Kidney (tissue), 14 donors: Measurements from ENCODE around the gene HERC5. TPM values are rescaled to one million over a fixed set of nuclear protein-coding genes. Genes with fewer than 3 reads are reported as not detected.

Experiments used
- DNase-seq, 5 donors: peaks; one replicate each; pipeline ENCODE4 v3.0.0-alpha.2; 2013 to 2020
- FAIRE-seq: peaks from 2 replicates; lab custom pipeline; 2012; peaks lifted over from hg19 to GRCh38; lab: Jason Lieb, UNC
- H3K27ac ChIP-seq, 2 donors: one replicate each; pipeline ENCODE4 v1.7.0; 2013; ENCODE audit warnings: low read depth in 2 of 2, low read length in 2 of 2, inconsistent platforms in 1 of 2
- H3K27me3 ChIP-seq: one replicate; pipeline ENCODE4 v1.7.1; 2013; ENCODE audit warnings: low read length, inconsistent platforms; ENCODE audit not compliant: control insufficient read depth, insufficient read depth
- H3K36me3 ChIP-seq, 3 donors: one replicate each; pipeline versions ENCODE4 v1.7.0 to v1.7.1; 2013; ENCODE audit warnings: low read length in 3 of 3, control low read depth in 1 of 3, inconsistent platforms in 1 of 3; ENCODE audit not compliant: insufficient read depth in 3 of 3, control insufficient read depth in 2 of 3
- H3K4me1 ChIP-seq, 3 donors: one replicate each; pipeline versions ENCODE4 v1.7.0 to v1.7.1; 2013; ENCODE audit warnings: low read length in 3 of 3, inconsistent platforms in 1 of 3, low read depth in 1 of 3; ENCODE audit not compliant: control insufficient read depth in 2 of 3, insufficient read depth in 2 of 3
- H3K4me3 ChIP-seq, 3 donors: one replicate each; pipeline versions ENCODE4 v1.7.0 to v1.8.1; 2013; ENCODE audit warnings: low read length in 3 of 3, control low read depth in 1 of 3, inconsistent platforms in 1 of 3
- H3K9ac ChIP-seq, 3 donors: one replicate each; pipeline versions ENCODE4 v1.7.0 to v1.7.1; 2013; ENCODE audit warnings: low read length in 3 of 3, control low read depth in 1 of 3, inconsistent platforms in 1 of 3
- H3K9me3 ChIP-seq, 3 donors: one replicate each; pipeline versions ENCODE4 v1.7.0 to v1.7.1; 2013; ENCODE audit warnings: low read length in 3 of 3, control low read depth in 1 of 3, inconsistent platforms in 1 of 3; ENCODE audit not compliant: control insufficient read depth in 2 of 3, insufficient read depth in 1 of 3
- intact Hi-C: fragments of 100-400 bp; cut with DNase I; formaldehyde crosslinking; loops from one replicate; pipeline ENCODE4 v1.11.1; 2022
- polyA plus RNA-seq: library from polyadenylated mRNA; stranded (reverse); fragments of 350-450 nt; fragmentation: Illumina TruSeq; extraction: RNeasy Lipid Tissue Mini Kit (QIAGEN cat#74804); gene quantifications from one replicate; pipeline ENCODE4 v1.2.3, GENCODE V29; 2014; ENCODE audit warnings: low read depth, low replicate concordance; ENCODE audit not compliant: insufficient read depth
- total RNA-seq: library from RNA; stranded (reverse); fragmentation: NEBNext Ultra II Directional; extraction: Animal tissue kit (Norgen Biotek cat#: 25700); gene quantifications from one replicate; pipeline ENCODE4 v1.2.1, GENCODE V29; 2021
- TF ChIP-seq, protein P1 (sequence below): IDR thresholded peaks from 3 replicates; pipeline ENCODE4 v1.5.1; 2012; ENCODE audit warnings: mild to moderate bottlenecking, moderate library complexity, borderline replicate concordance; ENCODE audit not compliant: insufficient read depth; ENCODE audit errors: extremely low read depth
- donor health status: control.
- donor health status: control.
- donor health status: control.
- donor health status: control.
- donor health status: control.
- donor health status: DM: yes; HTN: yes; CAD: no.
- donor health status: Normal renal cell carcinoma (clear cell type).

Gene HERC5
- total and polyA plus RNA-seq, 2 donors from 2014 or later = 4.7 to 6.5 TPM

DNA sequence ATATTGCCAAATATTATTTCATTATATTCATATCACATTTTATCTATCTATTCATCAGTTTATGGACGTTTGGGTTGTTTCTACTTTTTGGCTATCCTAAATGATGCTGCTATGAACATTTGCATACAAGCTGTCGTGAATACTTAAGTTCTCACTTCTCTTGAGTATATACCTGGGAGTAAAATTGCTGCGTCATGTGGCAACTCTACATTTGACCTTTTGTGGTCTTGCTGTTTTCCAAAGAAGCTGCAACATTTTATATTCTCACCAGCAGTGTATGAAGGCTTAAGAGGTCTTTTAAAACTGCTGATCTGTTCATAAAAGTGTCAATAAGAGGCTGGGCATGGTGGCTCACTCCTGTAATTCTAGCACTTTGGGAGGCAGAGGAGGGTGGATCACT is 60.9 kb downstream of the HERC5 start:
- intact Hi-C loops = loop anchor here (5.0 to 10.0 kb wide), 2 partner anchors 153 to 301 kb away; no protein-coding TSS in a partner anchor
- no peak overlapping the region for H3K27ac ChIP-seq
- no peak overlapping the region for H3K9ac ChIP-seq
- H3K4me1 ChIP-seq = no peaks in the 10 kb centered on the region
- peaks cover 0 to 15% (median 3%) of the 10 kb centered on the region in 3 donors for H3K36me3 ChIP-seq
- TF ChIP-seq, protein P1, sequence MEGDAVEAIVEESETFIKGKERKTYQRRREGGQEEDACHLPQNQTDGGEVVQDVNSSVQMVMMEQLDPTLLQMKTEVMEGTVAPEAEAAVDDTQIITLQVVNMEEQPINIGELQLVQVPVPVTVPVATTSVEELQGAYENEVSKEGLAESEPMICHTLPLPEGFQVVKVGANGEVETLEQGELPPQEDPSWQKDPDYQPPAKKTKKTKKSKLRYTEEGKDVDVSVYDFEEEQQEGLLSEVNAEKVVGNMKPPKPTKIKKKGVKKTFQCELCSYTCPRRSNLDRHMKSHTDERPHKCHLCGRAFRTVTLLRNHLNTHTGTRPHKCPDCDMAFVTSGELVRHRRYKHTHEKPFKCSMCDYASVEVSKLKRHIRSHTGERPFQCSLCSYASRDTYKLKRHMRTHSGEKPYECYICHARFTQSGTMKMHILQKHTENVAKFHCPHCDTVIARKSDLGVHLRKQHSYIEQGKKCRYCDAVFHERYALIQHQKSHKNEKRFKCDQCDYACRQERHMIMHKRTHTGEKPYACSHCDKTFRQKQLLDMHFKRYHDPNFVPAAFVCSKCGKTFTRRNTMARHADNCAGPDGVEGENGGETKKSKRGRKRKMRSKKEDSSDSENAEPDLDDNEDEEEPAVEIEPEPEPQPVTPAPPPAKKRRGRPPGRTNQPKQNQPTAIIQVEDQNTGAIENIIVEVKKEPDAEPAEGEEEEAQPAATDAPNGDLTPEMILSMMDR = no peak
- no peak for DNase-seq
- H3K4me3 ChIP-seq = no peak overlapping the region
- no peak for FAIRE-seq
- no peaks in the 10 kb centered on the region for H3K27me3 ChIP-seq
- H3K9me3 ChIP-seq = no peaks in the 10 kb centered on the region

DNA sequence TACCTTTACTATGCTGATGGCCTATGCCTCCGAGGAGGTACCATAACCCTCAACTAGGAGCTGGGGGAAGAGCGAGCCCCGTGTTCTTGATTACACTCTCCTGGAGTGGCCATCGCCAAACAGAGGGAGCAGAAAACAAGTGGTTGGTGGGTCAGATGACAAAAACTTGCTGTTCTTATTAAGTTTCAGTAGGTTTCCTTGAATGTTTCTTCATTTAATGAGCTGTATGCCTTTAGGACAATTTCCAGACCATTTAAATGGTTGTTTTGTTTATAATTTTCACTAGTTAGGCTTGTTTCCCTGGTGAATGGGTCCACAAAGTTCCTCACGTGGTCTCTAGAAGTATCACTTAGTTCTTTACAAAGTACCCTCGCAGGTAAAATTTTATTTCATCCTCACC is 62.0 kb downstream of the HERC5 start:
- Histone ChIP-seq H3K36me3 (peaks cover 0 to 15% (median 3%) of the 10 kb centered on the region in 3 donors), H3K9me3 (no peaks in the 10 kb centered on the region), H3K4me1 (peaks cover 0 to 1% (median under 1%) of the 10 kb centered on the region in 3 donors), H3K4me3 (no peak overlapping the region), H3K9ac (no peak overlapping the region), H3K27me3 (no peaks in the 10 kb centered on the region), H3K27ac (no peak overlapping the region)
- no peak for FAIRE-seq
- TF ChIP-seq, protein P1 = no peak
- DNase-seq = no peak
- intact Hi-C loops = loop anchor here (5.0 to 10.0 kb wide), 2 partner anchors 154 to 302 kb away; no protein-coding TSS in a partner anchor

DNA sequence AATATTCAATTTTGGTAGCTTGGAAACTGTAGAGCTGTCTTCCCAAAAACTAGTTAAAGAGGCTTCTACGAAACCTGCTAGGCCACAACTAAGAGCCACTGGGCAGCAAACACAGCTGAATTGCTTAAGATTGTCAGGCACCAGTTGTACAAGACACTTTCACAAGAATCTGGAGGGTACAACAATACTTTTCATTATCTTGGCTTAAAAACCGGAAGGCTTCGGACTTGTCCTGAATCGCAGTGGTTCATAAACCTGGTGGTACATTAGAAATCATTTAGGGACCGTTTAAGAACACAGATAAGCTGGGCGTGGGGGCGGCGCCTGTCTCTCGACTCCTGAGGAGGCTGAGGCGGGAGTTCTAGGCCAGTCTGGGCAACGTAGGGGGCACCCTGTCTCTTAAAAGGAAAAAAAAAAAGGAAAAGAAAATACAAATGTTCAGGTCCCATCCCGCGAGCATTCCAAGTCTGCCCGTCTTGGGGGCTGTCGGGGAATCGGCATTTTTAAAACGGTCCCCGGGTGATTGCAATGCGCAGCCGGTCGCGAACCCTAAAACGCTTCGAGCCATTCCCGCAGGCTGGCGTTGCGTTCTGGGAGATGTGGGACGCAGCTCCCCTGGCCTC is 65.9 kb downstream of the HERC5 start:
- Histone ChIP-seq H3K4me3 (peak overlapping the region; percentile 73 to 88 (median 83)), H3K27ac (peak overlapping the region; percentile 85 to 88), H3K4me1 (peaks cover 3 to 7% (median 7%) of the 10 kb centered on the region in 3 donors), H3K27me3 (no peaks in the 10 kb centered on the region), H3K9me3 (no peaks in the 10 kb centered on the region), H3K36me3 (peaks cover 0 to 15% (median 3%) of the 10 kb centered on the region in 3 donors), H3K9ac (peak overlapping the region; percentile 35 to 91 (median 65))
- DNase-seq (peak; percentile 27 to 74 (median 58)), FAIRE-seq (no peak)
- intact Hi-C loops = no loop called here
- TF ChIP-seq, protein P1 = no peak
